ENCODE results near the gene ZNF384.

DNA sequence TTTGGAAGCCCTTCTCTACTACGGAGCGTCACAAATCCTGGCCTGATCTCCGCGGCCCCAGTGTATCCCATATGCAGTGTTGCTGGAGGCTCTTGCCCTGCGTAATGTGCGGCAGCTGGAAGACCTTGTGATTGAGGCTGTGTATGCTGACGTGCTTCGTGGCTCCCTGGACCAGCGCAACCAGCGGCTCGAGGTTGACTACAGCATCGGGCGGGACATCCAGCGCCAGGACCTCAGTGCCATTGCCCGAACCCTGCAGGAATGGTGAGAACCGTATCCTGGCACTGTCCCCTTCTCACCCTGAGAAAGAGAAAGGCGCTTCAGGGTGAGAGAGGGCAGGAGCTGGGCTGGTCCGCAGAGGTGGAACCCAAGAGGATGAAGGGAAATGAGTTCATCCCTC, 40.0 kb upstream of the ZNF384 start:
- TF ChIP-seq, protein P1, sequence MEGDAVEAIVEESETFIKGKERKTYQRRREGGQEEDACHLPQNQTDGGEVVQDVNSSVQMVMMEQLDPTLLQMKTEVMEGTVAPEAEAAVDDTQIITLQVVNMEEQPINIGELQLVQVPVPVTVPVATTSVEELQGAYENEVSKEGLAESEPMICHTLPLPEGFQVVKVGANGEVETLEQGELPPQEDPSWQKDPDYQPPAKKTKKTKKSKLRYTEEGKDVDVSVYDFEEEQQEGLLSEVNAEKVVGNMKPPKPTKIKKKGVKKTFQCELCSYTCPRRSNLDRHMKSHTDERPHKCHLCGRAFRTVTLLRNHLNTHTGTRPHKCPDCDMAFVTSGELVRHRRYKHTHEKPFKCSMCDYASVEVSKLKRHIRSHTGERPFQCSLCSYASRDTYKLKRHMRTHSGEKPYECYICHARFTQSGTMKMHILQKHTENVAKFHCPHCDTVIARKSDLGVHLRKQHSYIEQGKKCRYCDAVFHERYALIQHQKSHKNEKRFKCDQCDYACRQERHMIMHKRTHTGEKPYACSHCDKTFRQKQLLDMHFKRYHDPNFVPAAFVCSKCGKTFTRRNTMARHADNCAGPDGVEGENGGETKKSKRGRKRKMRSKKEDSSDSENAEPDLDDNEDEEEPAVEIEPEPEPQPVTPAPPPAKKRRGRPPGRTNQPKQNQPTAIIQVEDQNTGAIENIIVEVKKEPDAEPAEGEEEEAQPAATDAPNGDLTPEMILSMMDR (IDR thresholded peaks at IDR 0.05), result no peak
- TF ChIP-seq EZH2 (IDR thresholded peaks at IDR 0.05) (no peak), EZH2phosphoT487 (IDR thresholded peaks at IDR 0.05) (no peak)
